Testis (tissue), 3 donors: ENCODE data around the gene PCSK7. TPM values are rescaled to one million over a fixed set of nuclear protein-coding genes. Genes with fewer than 3 reads are reported as not detected.

Source experiments
- DNase-seq: peaks from one replicate; pipeline ENCODE4 v3.0.0-alpha.2; 2019
- H3K27ac ChIP-seq, 2 donors: fragments of 200-600 bp; sonication (generic); one replicate each; pipeline ENCODE4 v1.5.1; 2019
- H3K27me3 ChIP-seq: fragments of 200-600 bp; sonication (generic); one replicate; pipeline ENCODE4 v1.5.1; 2019
- H3K36me3 ChIP-seq: fragments of 200-600 bp; sonication (generic); one replicate; pipeline ENCODE4 v1.5.1; 2017; ENCODE audit warnings: low read depth; ENCODE audit errors: missing control alignments
- H3K4me1 ChIP-seq: fragments of 200-600 bp; sonication (generic); one replicate; pipeline ENCODE4 v1.5.1; 2019
- H3K4me3 ChIP-seq, 2 donors: fragments of 200-600 bp; sonication (generic); one replicate each; pipeline ENCODE4 v1.5.1; 2017 to 2019
- H3K9me3 ChIP-seq: fragments of 200-600 bp; sonication (generic); one replicate; pipeline ENCODE4 v1.5.1; 2017
- CTCF ChIP-seq, 3 experiments: fragments of 450-650 bp in 2 of 3; fragments of 200-600 bp in 1 of 3; sonication (generic) in 1 of 3; IDR thresholded peaks; one replicate each; pipeline ENCODE4 v1.5.1; 2016 to 2019; ENCODE audit warnings: antibody characterized with exemption in 3 of 3, mild to moderate bottlenecking in 2 of 3, moderate library complexity in 1 of 3
- POLR2A ChIP-seq: fragments of 450-650 bp; IDR thresholded peaks from one replicate; pipeline ENCODE4 v1.6.1; 2017; ENCODE audit warnings: antibody characterized with exemption, mild to moderate bottlenecking, moderate library complexity
- WGBS, 2 donors: methylation state at CpG; one replicate each; pipeline ENCODE4 v1.1.5; 2018; 5-methylcytosine and 5-hydroxymethylcytosine counted together
- intact Hi-C: fragments of 100-400 bp; cut with DNase I; formaldehyde crosslinking; loops from one replicate; pipeline ENCODE4 v1.15.1; 2023; ENCODE audit warnings: low total_unique reads
- polyA plus RNA-seq: library from polyadenylated mRNA; stranded (reverse); fragments of 350-450 nt; fragmentation: Illumina TruSeq; extraction: RNeasy Lipid Tissue Mini Kit (QIAGEN cat#74804); gene quantifications from one replicate; pipeline ENCODE4 v1.2.3, GENCODE V29; 2014; ENCODE audit warnings: low read depth, low replicate concordance; ENCODE audit not compliant: insufficient read depth
- total RNA-seq, 2 donors: library from RNA; depleted of rRNA; stranded (reverse); fragments of >200 nt; gene quantifications; one replicate each; pipeline ENCODE4 v1.2.3, GENCODE V29; 2016

Gene PCSK7
- total and polyA plus RNA-seq, 3 donors from 2014 or later = 52.0 to 66.5 (median 57.7) TPM

GRCh38 chr11:117192401-117192875 is 39.4 kb downstream of the PCSK7 start:
- TF ChIP-seq CTCF (IDR thresholded peaks at IDR 0.05) = no peak
- no peak for TF ChIP-seq POLR2A
- H3K4me1 ChIP-seq = peaks cover 4% of the 10 kb centered on the region
- H3K27ac ChIP-seq = no peak overlapping the region
- H3K9me3 ChIP-seq = no peaks in the 10 kb centered on the region
- no peaks in the 10 kb centered on the region for H3K27me3 ChIP-seq
- no peak overlapping the region for H3K4me3 ChIP-seq
- H3K36me3 ChIP-seq = no peaks in the 10 kb centered on the region
- intact Hi-C loops = no loop called here
- WGBS, 2 donors = 96 to 97% methylated on average over 13 of the region's 17 CpGs
- no peak for DNase-seq

DNA sequence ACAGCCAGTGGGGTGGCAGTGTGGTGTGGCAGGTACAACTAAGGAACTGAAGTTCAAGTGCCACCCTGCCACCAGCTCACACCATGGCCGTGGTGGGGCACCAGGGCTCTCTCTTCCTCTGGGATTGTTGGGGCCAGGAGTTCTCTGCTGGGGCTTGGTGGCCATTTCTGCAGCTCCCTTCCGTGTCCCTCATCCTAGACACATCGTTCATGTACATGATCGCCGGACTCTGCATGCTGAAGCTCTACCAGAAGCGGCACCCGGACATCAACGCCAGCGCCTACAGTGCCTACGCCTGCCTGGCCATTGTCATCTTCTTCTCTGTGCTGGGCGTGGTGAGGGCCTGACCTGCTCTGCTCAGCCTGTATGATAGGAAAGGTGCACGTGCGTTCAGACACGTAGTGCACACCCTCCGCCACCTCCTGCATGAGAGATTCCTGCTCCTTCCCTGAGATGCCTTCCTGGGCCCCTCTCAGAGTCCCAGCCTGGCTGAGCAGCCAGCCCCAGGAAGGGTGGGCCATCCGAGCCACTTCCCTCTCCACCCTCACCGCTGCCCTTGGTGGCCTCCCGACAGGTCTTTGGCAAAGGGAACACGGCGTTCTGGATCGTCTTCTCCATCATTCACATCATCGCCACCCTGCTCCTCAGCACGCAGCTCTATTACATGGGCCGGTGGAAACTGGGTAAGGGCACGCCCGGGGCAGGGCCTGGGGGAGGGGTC is 40.0 kb downstream of the PCSK7 start:
- no peaks in the 10 kb centered on the region for H3K36me3 ChIP-seq
- H3K9me3 ChIP-seq = no peaks in the 10 kb centered on the region
- H3K4me1 ChIP-seq = peaks cover 10% of the 10 kb centered on the region
- DNase-seq = no peak
- H3K27ac ChIP-seq = no peak overlapping the region
- H3K4me3 ChIP-seq = no peak overlapping the region
- H3K27me3 ChIP-seq = no peaks in the 10 kb centered on the region
- 94 to 96% methylated on average over 15 to 26 of the region's 26 CpGs for WGBS, 2 donors
- intact Hi-C loops = no loop called here
- no peak for TF ChIP-seq CTCF (IDR thresholded peaks at IDR 0.05)
- TF ChIP-seq POLR2A = no peak

GRCh38 chr11:117189941-117190544 is 41.8 kb downstream of the PCSK7 start:
- no peak overlapping the region for H3K27ac ChIP-seq
- intact Hi-C loops = no loop called here

GRCh38 chr11:117189191-117189940 is 42.5 kb downstream of the PCSK7 start:
- no peak for TF ChIP-seq CTCF (IDR thresholded peaks at IDR 0.05)
- TF ChIP-seq POLR2A = no peak
- H3K27ac ChIP-seq = no peak overlapping the region
- no peaks in the 10 kb centered on the region for H3K27me3 ChIP-seq
- no peaks in the 10 kb centered on the region for H3K9me3 ChIP-seq
- no peaks in the 10 kb centered on the region for H3K36me3 ChIP-seq
- intact Hi-C loops = no loop called here
- DNase-seq = no peak
- peaks cover 17% of the 10 kb centered on the region for H3K4me1 ChIP-seq
- no peak overlapping the region for H3K4me3 ChIP-seq
- WGBS, 2 donors = 92 to 96% methylated on average over 17 to 22 of the region's 22 CpGs

More at GRCh38 chr11:117189941-117190544, 41.8 kb downstream of the PCSK7 start:
- Histone ChIP-seq H3K4me3 (no peak overlapping the region), H3K9me3 (no peaks in the 10 kb centered on the region), H3K4me1 (peaks cover 17% of the 10 kb centered on the region), H3K27me3 (no peaks in the 10 kb centered on the region), H3K36me3 (no peaks in the 10 kb centered on the region)
- WGBS, 2 donors = 89 to 96% methylated on average over 5 to 8 of the region's 8 CpGs
- DNase-seq = no peak
- TF ChIP-seq CTCF (IDR thresholded peaks at IDR 0.05) (no peak), POLR2A (no peak)
